ENCODE results near the gene SPSB2. TPM values are rescaled to one million over a fixed set of nuclear protein-coding genes. Genes with fewer than 3 reads are reported as not detected.
"Not testable (repeated sequence)": the region's sequence is repeated elsewhere in the genome, so short reads cannot be mapped to it uniquely, and the experiment has no call there.

The SPSB2 gene
- total RNA-seq, 2 experiments from 2014 or later, result 1.7 to 2.2 TPM

DNA sequence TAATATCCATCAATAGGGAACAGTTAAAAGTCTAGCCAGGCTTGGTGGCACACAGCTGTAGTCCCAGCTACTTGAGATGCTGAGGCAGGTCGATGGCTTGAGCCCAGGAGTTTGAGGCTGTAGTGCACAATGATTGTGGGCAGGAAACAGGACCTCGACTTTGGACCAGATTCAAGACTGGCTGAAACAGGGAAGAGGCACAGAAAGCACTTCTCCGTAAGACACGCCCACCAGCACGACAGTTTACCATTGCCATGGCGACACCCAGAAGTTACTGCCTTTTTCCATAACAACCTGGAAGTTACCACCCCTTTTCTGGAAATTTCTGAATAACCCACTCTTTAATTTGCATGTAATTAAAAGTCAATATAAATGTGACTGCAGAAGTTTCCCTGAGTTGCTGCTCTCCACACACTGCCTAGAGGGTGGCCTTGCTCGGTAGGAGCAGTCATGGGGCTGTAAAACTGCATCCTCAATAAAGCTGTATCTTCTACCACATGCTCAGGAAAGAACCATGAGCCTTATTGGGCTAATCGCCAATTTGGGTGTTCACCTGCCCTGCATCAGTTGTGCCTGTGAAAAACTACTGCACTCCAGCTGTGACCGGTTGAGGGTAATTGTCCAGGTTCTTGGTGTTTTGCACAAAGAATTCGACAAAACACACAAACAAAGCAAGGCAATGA is 26.9 kb upstream of the SPSB2 start:
- Mint-ChIP-seq H3K36me3 (ENCODE audit: low read depth) (no peaks in the 10 kb centered on the region), H3K27me3 (no peaks in the 10 kb centered on the region), H3K4me1 (peaks cover 16% of the 10 kb centered on the region), H3K4me3 (no peak overlapping the region), H3K9me3 (ENCODE audit: low read depth) (no peaks in the 10 kb centered on the region), H3K27ac (no peak overlapping the region)
- ChIA-PET CTCF (interaction anchor here (0.6 to 1.8 kb wide), 5 partner anchors 8 to 400 kb away, joined by 3 to 9 read pairs (median 3); no protein-coding TSS in a partner anchor), POLR2A (no interaction called here)
- DNase-seq (peak; percentile 55), ATAC-seq (no peak)
- intact Hi-C loops (cut with DNase I, micrococcal nuclease), result loop anchor here in 1 of 2 experiments (5.0 kb wide), 1 partner anchor 33 kb away; the partner anchor contains the start of gene TPI1

DNA sequence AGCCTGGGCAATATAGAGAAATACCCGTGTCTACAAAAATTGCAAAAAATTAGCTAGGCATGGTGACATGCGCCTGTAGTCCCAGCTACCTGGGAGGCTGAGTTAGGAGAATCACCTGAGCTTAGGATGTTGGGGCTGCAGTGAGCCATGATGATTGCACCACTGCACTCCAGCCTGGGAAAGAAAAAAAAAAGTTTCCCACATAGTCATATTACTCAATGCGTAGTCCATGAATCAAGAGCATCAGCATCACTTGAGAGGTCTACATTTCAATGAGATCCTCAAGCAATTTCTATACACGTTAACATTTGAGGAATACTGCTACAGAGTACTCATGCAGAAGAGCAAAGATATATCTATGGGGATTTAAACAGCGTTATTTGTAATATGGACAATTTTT is 26.3 kb upstream of the SPSB2 start:
- Mint-ChIP-seq H3K27me3 (no peaks in the 10 kb centered on the region), H3K4me1 (peaks cover 16% of the 10 kb centered on the region), H3K36me3 (ENCODE audit: low read depth) (no peaks in the 10 kb centered on the region), H3K27ac (no peak overlapping the region), H3K9me3 (ENCODE audit: low read depth) (no peaks in the 10 kb centered on the region), H3K4me3 (no peak overlapping the region)
- POLR2A ChIA-PET, result no interaction called here
- intact Hi-C loops (cut with DNase I, micrococcal nuclease), result no loop called here
- CTCF ChIA-PET, result interaction anchor here (0.6 to 1.8 kb wide), 6 partner anchors 8 to 399 kb away, joined by 3 to 9 read pairs (median 3); no protein-coding TSS in a partner anchor
- ATAC-seq (no peak), DNase-seq (no peak)

DNA sequence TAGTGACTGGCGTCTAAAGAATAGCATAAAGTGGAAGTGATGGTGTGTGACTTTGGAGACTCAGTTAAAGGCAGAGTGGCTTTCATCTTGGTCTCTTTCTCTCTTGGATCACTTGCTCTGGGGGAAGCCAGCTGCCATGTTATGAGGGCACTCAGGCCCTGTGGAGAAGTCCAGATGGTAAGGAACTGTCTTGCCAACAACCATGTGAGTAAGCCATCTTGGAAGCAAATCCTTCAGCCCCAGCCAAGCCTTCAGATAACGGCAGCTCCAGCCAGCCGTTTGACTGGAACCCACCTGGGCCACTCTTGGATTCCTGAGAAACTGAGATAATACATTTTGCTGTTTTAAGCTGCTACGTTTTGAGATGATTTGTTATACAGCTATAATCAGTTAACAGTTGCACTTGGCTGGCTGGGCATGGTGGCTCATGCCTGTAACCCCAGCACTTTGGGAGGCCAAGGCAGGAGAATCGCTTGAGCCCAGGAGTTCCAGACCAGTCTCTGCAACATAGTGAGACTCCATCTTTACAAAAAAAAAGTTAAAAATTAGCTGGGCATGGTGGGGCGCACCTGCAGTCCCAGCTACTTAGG is 23.8 kb upstream of the SPSB2 start:
- no peak overlapping the region for H3K4me3 Mint-ChIP-seq
- intact Hi-C loops (cut with DNase I, micrococcal nuclease), result no loop called here
- H3K27ac Mint-ChIP-seq, result no peak overlapping the region
- POLR2A ChIA-PET, result no interaction called here
- H3K9me3 Mint-ChIP-seq (ENCODE audit: low read depth), result no peaks in the 10 kb centered on the region
- CTCF ChIA-PET, result interaction anchor here (0.7 to 1.0 kb wide), 3 partner anchors 17 to 34 kb away, joined by 3 to 4 read pairs (median 3); partner anchors contain the start of genes ENO2 and SPSB2
- DNase-seq (no peak), ATAC-seq (no peak)
- no peaks in the 10 kb centered on the region for H3K27me3 Mint-ChIP-seq
- H3K36me3 Mint-ChIP-seq (ENCODE audit: low read depth), result no peaks in the 10 kb centered on the region
- peaks cover 19% of the 10 kb centered on the region for H3K4me1 Mint-ChIP-seq

DNA sequence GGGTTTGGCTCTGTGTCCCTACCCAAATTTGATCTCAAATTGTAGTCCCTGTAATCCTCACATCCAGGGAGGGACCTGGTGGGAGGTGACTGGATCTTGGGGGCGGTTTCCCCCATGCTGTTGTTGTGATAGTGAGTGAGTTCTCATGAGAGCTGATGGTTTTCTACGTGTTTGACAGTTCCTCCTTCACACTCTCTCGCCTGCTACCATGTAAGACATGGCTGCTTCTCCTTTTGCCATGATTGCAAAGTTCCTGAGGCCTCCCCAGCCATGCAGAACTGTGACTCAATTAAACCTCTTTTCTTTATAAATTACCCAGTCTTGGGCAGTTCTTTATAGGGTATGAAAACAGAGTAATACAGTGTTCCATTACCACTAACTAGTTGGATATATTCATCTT is 21.2 kb upstream of the SPSB2 start:
- Mint-ChIP-seq H3K27ac (no peak overlapping the region), H3K4me3 (no peak overlapping the region), H3K9me3 (ENCODE audit: low read depth) (no peaks in the 10 kb centered on the region), H3K4me1 (peaks cover 12% of the 10 kb centered on the region), H3K36me3 (ENCODE audit: low read depth) (peaks cover 5% of the 10 kb centered on the region), H3K27me3 (no peaks in the 10 kb centered on the region)
- ATAC-seq (no peak), DNase-seq (no peak)
- CTCF ChIA-PET, result interaction anchor here (1.2 kb wide), 1 partner anchor 25 kb away, joined by 5 read pairs; no protein-coding TSS in a partner anchor
- intact Hi-C loops (cut with DNase I, micrococcal nuclease), result no loop called here
- POLR2A ChIA-PET, result no interaction called here

DNA sequence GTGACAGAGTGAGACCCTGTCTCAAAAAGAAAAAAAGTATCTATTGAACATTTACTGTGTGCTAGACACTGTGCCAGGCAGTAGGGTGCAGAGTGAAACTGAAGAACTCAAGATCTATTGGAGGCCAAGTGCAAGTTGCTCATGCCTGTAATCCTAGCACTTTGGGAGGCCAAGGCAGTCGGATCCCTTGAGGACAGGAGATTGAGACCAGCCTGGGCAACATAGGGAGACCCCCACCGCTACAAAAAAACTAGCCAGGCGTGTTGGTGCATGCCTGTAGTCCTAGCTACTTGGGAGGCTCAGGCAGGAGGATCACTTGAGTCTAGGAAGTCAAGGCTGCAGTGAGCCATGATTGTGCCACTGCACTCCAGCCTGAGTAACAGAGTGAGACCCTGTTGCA is 19.6 kb upstream of the SPSB2 start:
- H3K36me3 Mint-ChIP-seq (ENCODE audit: low read depth); H3K9me3 Mint-ChIP-seq (ENCODE audit: low read depth); DNase-seq; POLR2A ChIA-PET; ATAC-seq; intact Hi-C loops (cut with DNase I, micrococcal nuclease); H3K27me3 Mint-ChIP-seq: not testable (repeated sequence)
- CTCF ChIA-PET, result interaction anchor here (0.6 to 2.0 kb wide), 4 partner anchors 8 to 76 kb away, joined by 3 to 9 read pairs (median 4); no protein-coding TSS in a partner anchor
- Mint-ChIP-seq H3K4me3 (peak overlapping the region; percentile 87), H3K4me1 (peaks cover 12% of the 10 kb centered on the region), H3K27ac (peak overlapping the region; percentile 58)

DNA sequence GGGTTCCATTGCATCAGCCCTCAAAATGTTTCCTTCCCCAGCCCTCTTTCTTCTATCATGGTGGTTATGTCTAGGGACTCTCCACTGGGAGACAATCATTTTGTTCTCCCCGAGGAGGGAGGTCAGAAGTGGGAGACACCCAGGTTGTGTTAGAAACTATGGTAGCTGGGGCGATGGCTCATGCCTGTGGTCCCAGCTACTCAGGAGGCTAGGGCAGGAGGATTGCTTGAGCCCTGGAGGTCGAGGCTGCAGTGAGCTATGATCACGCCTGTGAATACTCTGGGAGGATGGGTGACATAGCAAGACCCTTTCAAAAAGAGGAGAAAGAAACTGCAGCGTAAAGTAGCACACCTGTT is 18.5 kb upstream of the SPSB2 start:
- H3K27me3 Mint-ChIP-seq, result no peaks in the 10 kb centered on the region
- H3K9me3 Mint-ChIP-seq (ENCODE audit: low read depth), result no peaks in the 10 kb centered on the region
- H3K36me3 Mint-ChIP-seq (ENCODE audit: low read depth), result peaks cover 5% of the 10 kb centered on the region
- H3K27ac Mint-ChIP-seq, result peak overlapping the region; percentile 94
- H3K4me1 Mint-ChIP-seq, result peaks cover 12% of the 10 kb centered on the region
- intact Hi-C loops (cut with DNase I, micrococcal nuclease), result loop anchor here (1.0 to 2.0 kb wide), 15 partner anchors 13 to 298 kb away; partner anchors contain the start of genes LRRC23 (in 2 of the 2), SPSB2 (in 2 of the 2), USP5 (in 2 of the 2) and CHD4 (in 1 of the 2)
- peak overlapping the region; percentile 87 for H3K4me3 Mint-ChIP-seq
- DNase-seq (peak; percentile 40), ATAC-seq (peak; percentile 24)
- POLR2A ChIA-PET, result interaction anchor here (0.6 to 1.7 kb wide), 9 partner anchors 10 to 352 kb away, joined by 3 to 18 read pairs (median 4); partner anchors contain the start of genes C12orf57, RNU7-1 and SPSB2
- CTCF ChIA-PET, result interaction anchor here (0.7 to 2.0 kb wide), 27 partner anchors 9 to 355 kb away, joined by 3 to 38 read pairs (median 5); partner anchors contain the start of genes CDCA3, COPS7A, LRRC23 and SPSB2

DNA sequence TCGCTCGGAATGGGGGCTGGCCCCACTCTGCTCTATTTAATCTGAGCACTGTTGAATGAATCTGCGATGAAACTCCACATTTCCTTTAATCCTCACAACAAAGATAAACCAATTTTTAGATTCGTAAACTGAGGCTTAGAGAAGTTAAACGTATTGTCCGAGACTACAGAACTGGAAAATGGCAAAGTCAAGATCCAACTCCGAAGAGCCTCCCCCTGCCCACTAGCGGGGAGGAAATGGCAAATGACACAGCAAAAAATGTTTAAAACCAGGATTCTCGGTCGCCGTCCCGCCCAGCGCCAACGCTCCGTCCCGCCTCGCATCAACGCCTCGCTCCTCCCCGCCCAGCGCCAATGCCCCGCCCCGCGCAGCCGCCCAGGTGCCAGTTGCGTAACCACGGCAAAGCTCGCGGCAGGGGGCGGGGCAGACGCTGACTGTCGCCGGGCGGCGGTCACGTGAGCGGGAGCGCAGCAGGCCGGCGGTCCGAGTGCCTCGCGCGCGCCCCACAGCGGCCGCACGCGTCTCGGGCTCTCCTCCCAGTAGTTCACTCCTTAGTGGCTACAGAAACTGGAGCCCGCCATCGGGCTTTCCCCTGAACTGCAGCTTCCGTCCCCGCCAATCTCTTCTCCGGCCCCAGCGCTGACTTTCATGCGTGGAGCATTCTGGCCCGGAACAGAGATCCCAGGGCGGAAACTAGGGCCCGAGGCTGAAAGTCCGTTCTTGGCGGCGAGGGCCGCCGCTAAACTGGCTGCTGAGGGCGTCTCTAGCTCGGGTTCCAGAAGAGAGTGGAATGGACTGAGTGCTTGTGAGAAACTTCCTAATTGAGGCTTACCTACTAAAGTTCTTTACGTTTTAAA is 17.9 kb upstream of the SPSB2 start:
- peaks cover 5% of the 10 kb centered on the region for H3K36me3 Mint-ChIP-seq (ENCODE audit: low read depth)
- peaks cover 12% of the 10 kb centered on the region for H3K4me1 Mint-ChIP-seq
- ChIA-PET POLR2A (interaction anchor here (0.6 to 1.7 kb wide), 11 partner anchors 9 to 351 kb away, joined by 3 to 18 read pairs (median 4); partner anchors contain the start of genes C12orf57, ENO2, RNU7-1 and SPSB2), CTCF (interaction anchor here (0.6 to 2.0 kb wide), 31 partner anchors 9 to 753 kb away, joined by 3 to 38 read pairs (median 4); partner anchors contain the start of genes CDCA3, COPS7A, LRRC23 and SPSB2)
- DNase-seq (peak; percentile 100), ATAC-seq (peak; percentile 94)
- intact Hi-C loops (cut with DNase I, micrococcal nuclease), result loop anchor here (1.0 to 2.0 kb wide), 15 partner anchors 13 to 298 kb away; partner anchors contain the start of genes LRRC23 (in 2 of the 2), SPSB2 (in 2 of the 2), USP5 (in 2 of the 2) and CHD4 (in 1 of the 2)
- H3K27ac Mint-ChIP-seq, result peak overlapping the region; percentile 94
- peak overlapping the region; percentile 87 for H3K4me3 Mint-ChIP-seq
- H3K9me3 Mint-ChIP-seq (ENCODE audit: low read depth), result no peaks in the 10 kb centered on the region
- H3K27me3 Mint-ChIP-seq, result no peaks in the 10 kb centered on the region

DNA sequence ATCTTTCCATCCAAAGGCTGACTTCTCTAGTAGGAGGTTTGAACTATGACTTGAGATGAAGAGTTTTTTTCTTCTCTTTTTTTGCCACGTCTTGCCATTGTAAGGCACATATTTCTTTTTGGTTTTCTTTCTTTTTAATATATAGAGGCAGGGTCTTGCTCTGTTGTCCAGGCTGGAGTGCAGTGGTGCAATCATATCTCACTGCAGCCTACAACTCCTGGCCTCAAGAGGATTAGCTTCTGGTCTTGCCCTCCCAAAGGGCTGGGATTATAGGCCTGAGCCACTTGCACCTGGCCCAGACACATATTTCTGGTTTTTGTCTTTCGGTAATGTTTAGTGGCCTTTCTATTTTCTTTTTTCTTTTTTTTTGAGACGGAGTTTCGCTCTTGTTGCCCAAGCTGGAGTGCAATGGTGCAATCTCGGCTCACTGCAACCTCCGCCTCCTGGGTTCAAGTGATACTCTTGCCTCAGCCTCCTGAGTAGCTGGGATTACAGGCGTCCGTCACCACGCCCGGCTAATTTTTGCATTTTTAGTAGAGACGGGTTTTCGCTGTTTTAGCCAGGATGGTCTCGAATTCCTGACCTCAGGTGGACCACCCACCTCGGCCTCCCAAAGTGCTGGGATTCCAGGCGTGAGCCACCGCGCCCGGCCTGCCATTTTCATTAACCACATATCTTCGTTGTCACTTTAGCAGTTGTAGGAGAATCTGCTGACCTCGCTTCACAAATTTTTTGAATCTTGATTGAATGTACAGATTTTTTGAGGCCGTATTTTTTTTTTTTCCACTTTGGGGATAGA is 16.9 kb upstream of the SPSB2 start:
- intact Hi-C loops (cut with DNase I, micrococcal nuclease), result loop anchor here (2.0 kb wide), 2 partner anchors 37 to 109 kb away; partner anchors contain the start of gene USP5 (in 1 of the 2)
- not testable (repeated sequence) for ATAC-seq; H3K27me3 Mint-ChIP-seq; H3K36me3 Mint-ChIP-seq (ENCODE audit: low read depth); H3K9me3 Mint-ChIP-seq (ENCODE audit: low read depth); DNase-seq
- peak overlapping the region; percentile 87 for H3K4me3 Mint-ChIP-seq
- H3K4me1 Mint-ChIP-seq, result peaks cover 12% of the 10 kb centered on the region
- H3K27ac Mint-ChIP-seq, result peak overlapping the region; percentile 94
- POLR2A ChIA-PET, result interaction anchor here (0.6 kb wide), 1 partner anchor 333 kb away, joined by 4 read pairs; no protein-coding TSS in a partner anchor
- CTCF ChIA-PET, result interaction anchor here (0.8 to 1.0 kb wide), 2 partner anchors 10 to 11 kb away, joined by 4 read pairs; no protein-coding TSS in a partner anchor

DNA sequence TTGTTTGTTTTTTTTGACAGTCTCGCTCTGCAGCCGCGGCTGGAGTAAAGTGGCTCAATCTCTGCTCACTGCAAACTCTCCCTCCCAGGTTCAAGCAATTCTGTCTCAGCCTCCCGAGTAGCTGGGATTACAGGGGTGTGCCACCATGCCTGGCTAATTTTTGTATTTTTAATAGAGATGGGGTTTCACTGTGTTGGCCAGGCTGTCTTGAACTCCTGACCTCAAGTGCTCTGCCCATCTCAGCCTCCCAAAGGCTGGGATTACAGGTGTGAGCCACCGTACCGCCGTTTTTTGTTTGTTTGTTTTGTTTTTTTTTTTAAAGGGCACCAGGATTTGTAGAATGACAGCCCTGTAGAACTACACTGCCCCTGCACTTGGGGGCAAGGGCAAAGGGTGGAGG is 15.7 kb upstream of the SPSB2 start:
- H3K27me3 Mint-ChIP-seq; POLR2A ChIA-PET; H3K4me3 Mint-ChIP-seq; intact Hi-C loops (cut with DNase I, micrococcal nuclease); H3K9me3 Mint-ChIP-seq (ENCODE audit: low read depth); H3K36me3 Mint-ChIP-seq (ENCODE audit: low read depth); CTCF ChIA-PET; H3K27ac Mint-ChIP-seq; ATAC-seq; DNase-seq: not testable (repeated sequence)
- H3K4me1 Mint-ChIP-seq, result peaks cover 12% of the 10 kb centered on the region

DNA sequence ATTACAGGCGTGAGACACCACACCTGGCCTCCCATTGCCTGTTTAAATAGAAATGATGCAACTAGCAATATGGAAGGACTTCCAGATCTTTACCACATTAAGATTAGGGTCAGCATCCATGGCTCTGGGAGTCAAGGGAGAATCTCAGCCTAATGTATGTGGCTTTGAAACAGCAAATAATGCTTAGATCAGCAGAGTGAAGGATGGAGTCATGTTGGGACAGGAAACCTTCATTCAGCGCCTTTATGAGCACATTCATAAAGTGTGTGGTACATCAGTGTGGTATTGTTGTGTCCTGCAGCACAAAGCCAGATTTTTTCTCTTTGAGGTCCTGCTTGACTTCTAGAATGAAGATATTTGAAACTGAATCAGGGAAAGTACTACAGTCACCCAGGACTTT is 15.3 kb upstream of the SPSB2 start:
- H3K9me3 Mint-ChIP-seq (ENCODE audit: low read depth), result no peaks in the 10 kb centered on the region
- intact Hi-C loops (cut with DNase I, micrococcal nuclease), result no loop called here
- H3K27me3 Mint-ChIP-seq, result no peaks in the 10 kb centered on the region
- no peak for ATAC-seq
- POLR2A ChIA-PET, result no interaction called here
- DNase-seq, result no peak
- peaks cover 12% of the 10 kb centered on the region for H3K4me1 Mint-ChIP-seq
- CTCF ChIA-PET, result interaction anchor here (0.6 kb wide), 1 partner anchor 37 kb away, joined by 3 read pairs; no protein-coding TSS in a partner anchor
- peaks cover 8% of the 10 kb centered on the region for H3K36me3 Mint-ChIP-seq (ENCODE audit: low read depth)
- H3K27ac Mint-ChIP-seq, result no peak overlapping the region
- no peak overlapping the region for H3K4me3 Mint-ChIP-seq

Data from activated CD4-positive, alpha-beta T cell treated with anti-CD3 and anti-CD28 coated beads for 36 hours (primary cell).